ENCODE data around the gene WBP1L.

DNA sequence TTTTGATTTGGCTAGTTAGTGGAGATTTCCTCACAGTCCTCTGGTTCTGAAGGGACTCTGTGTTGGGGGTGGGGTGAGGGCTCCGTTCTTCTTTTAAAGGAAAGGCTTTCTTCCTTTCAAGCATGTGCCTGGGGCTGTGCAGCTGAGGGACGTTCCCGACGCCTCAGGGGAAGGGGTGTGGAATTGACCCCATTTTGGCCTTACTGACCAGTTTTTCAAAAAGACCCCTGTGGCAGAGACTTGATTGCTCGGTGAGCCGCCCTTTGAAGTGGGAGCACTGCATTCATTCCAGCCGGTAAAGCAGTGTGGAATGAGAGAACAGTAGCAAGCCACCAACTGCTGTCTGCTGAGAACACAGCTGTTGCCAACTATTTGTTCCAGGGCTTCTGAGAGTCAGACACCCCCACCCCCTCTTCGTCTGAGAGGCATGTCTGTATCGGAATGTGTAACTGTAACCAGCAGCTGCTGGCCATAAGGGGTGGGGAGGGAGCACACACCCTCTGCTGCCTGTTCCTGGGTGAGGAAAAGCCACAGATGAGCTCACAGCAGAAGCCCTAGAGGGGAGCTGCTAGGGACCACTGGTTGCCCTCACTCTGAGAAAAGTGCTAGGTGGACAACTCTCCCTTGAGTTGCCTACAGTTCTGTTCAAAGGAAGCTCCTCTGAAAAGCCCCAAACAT is 33.2 kb downstream of the WBP1L start:
- TF ChIP-seq POLR2A (IDR thresholded peaks at IDR 0.05; ENCODE audit: low read length) (peak; percentile 63), GATA1 (IDR thresholded peaks at IDR 0.05; ENCODE audit: low read depth, low read length) (no peak)

All from erythroblast (primary cell).